ENCODE results near the gene GRIK1. TPM values are rescaled to one million over a fixed set of nuclear protein-coding genes. Genes with fewer than 3 reads are reported as not detected.
A peak's percentile ranks its signal among the peaks of the same experiment; 100 is the strongest.

Gene GRIK1
- total RNA-seq, 1 donor: not detected

DNA sequence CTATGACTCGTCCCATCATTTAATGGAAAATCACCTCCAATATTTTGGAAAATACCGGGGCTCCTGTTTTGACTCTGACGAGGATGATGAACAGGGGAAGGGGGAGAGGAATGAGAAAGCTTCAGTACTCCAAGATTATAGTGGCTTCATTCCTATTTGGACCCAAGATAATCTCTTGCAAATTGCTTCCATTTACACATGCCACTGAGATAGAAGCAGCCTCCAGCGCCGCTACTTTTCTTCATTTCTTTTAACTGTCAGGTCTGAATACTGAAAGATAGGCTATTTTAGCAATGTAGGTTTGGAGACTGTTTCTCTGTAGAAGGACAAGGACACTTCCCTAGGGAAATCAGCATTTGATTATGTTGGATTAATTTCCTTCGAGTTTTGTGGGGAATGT, 565 bp upstream of the GRIK1 start:
- no peak for DNase-seq (ENCODE audit: insufficient read length, low spot score, missing footprints)
- TF ChIP-seq, protein P1, sequence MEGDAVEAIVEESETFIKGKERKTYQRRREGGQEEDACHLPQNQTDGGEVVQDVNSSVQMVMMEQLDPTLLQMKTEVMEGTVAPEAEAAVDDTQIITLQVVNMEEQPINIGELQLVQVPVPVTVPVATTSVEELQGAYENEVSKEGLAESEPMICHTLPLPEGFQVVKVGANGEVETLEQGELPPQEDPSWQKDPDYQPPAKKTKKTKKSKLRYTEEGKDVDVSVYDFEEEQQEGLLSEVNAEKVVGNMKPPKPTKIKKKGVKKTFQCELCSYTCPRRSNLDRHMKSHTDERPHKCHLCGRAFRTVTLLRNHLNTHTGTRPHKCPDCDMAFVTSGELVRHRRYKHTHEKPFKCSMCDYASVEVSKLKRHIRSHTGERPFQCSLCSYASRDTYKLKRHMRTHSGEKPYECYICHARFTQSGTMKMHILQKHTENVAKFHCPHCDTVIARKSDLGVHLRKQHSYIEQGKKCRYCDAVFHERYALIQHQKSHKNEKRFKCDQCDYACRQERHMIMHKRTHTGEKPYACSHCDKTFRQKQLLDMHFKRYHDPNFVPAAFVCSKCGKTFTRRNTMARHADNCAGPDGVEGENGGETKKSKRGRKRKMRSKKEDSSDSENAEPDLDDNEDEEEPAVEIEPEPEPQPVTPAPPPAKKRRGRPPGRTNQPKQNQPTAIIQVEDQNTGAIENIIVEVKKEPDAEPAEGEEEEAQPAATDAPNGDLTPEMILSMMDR (IDR thresholded peaks at IDR 0.05; ENCODE audit: extremely low read depth, low read depth, low read length): no peak
- H3K4me3 ChIP-seq (ENCODE audit: insufficient read depth, low read length): no peak overlapping the region
- no peak overlapping the region for H2AFZ ChIP-seq (ENCODE audit: low read length)
- no peak overlapping the region for H3K27ac ChIP-seq (ENCODE audit: low read depth, low read length)
- H3K4me2 ChIP-seq (ENCODE audit: insufficient read depth, low read length): no peak overlapping the region
- no peaks in the 10 kb centered on the region for H3K36me3 ChIP-seq (ENCODE audit: insufficient read depth, low read length)
- peaks cover 47% of the 10 kb centered on the region for H3K27me3 ChIP-seq (ENCODE audit: insufficient read depth, low read length)
- H4K20me1 ChIP-seq (ENCODE audit: insufficient read depth, low read length): no peaks in the 10 kb centered on the region
- no peaks in the 10 kb centered on the region for H3K4me1 ChIP-seq (ENCODE audit: insufficient read depth, low read length)
- no peaks in the 10 kb centered on the region for H3K9me3 ChIP-seq (ENCODE audit: low read depth, low read length)
- H3K79me2 ChIP-seq (ENCODE audit: insufficient read depth, low read length): no peaks in the 10 kb centered on the region

DNA sequence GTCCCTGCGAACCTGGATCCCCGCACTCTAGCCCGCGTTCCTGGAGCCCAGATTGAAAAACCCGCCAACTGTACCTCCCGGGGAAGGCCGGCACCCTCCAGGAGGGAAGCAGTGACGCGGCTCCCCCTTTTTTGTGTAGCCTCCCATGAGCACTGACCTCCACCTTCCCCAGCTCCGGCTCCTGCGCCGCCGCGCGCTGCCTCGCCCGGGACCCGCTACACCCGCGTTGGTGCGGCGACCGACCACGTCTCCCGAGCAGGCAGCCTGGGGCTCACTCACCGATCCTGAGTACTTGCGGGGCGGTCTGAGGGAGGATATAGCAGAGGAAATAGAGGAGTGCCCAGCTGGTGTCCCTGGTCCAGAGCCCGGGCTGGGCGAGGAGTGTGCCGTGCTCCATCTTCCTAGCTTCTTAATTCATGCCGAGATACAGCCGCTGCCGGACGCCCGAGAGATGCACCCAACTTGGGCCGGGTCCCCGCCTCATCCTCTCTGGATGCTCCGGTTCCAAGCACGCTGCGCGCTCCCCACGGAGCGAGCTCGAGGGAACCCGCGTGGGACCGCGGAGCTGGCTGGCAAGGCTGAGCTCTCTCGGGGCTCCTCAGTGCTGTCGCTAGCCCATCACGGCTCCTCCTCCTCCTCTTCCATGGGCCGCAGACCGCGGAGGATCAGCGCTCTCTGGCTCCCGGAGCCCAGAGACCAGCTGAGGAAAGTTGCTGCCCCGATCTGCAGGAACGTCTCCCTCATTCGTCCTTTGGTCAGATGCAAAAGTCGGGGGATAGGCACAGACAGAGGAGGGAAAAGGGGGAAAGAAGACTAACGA, 482 bp downstream of the GRIK1 start:
- peaks cover 47% of the 10 kb centered on the region for H3K27me3 ChIP-seq (ENCODE audit: insufficient read depth, low read length)
- TF ChIP-seq, protein P1 (IDR thresholded peaks at IDR 0.05; ENCODE audit: extremely low read depth, low read depth, low read length): no peak
- H3K4me1 ChIP-seq (ENCODE audit: insufficient read depth, low read length): no peaks in the 10 kb centered on the region
- peak overlapping the region; percentile 60 for H3K4me2 ChIP-seq (ENCODE audit: insufficient read depth, low read length)
- H3K79me2 ChIP-seq (ENCODE audit: insufficient read depth, low read length): no peaks in the 10 kb centered on the region
- no peaks in the 10 kb centered on the region for H3K9me3 ChIP-seq (ENCODE audit: low read depth, low read length)
- peak; percentile 74 for DNase-seq (ENCODE audit: insufficient read length, low spot score, missing footprints)
- H3K36me3 ChIP-seq (ENCODE audit: insufficient read depth, low read length): no peaks in the 10 kb centered on the region
- no peaks in the 10 kb centered on the region for H4K20me1 ChIP-seq (ENCODE audit: insufficient read depth, low read length)
- H3K27ac ChIP-seq (ENCODE audit: low read depth, low read length): no peak overlapping the region
- H2AFZ ChIP-seq (ENCODE audit: low read length): peak overlapping the region; percentile 82
- H3K4me3 ChIP-seq (ENCODE audit: insufficient read depth, low read length): peak overlapping the region; percentile 48

DNA sequence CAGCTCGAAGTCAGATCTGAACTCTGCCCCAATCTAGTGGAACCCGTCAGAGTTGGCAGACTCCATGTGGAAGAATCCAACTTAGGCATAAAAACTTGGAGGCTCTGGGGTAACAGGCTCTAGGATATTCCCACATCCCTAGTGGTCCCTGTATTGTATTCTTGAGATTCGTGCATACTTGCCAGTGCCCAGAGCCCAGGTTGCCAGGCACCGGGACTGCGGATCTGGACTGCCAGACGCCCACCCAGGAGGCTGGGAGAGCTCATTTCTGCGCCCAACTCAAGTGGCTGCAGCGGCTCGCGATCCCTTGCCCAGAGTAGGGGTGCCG, 1.1 kb downstream of the GRIK1 start:
- Histone ChIP-seq H3K4me1 (ENCODE audit: insufficient read depth, low read length) (no peaks in the 10 kb centered on the region), H4K20me1 (ENCODE audit: insufficient read depth, low read length) (no peaks in the 10 kb centered on the region), H3K79me2 (ENCODE audit: insufficient read depth, low read length) (no peaks in the 10 kb centered on the region), H3K9me3 (ENCODE audit: low read depth, low read length) (no peaks in the 10 kb centered on the region), H2AFZ (ENCODE audit: low read length) (no peak overlapping the region), H3K4me2 (ENCODE audit: insufficient read depth, low read length) (no peak overlapping the region), H3K27me3 (ENCODE audit: insufficient read depth, low read length) (peaks cover 47% of the 10 kb centered on the region), H3K36me3 (ENCODE audit: insufficient read depth, low read length) (no peaks in the 10 kb centered on the region), H3K4me3 (ENCODE audit: insufficient read depth, low read length) (no peak overlapping the region), H3K27ac (ENCODE audit: low read depth, low read length) (no peak overlapping the region)
- TF ChIP-seq, protein P1 (IDR thresholded peaks at IDR 0.05; ENCODE audit: extremely low read depth, low read depth, low read length): no peak
- DNase-seq (ENCODE audit: insufficient read length, low spot score, missing footprints): no peak

DNA sequence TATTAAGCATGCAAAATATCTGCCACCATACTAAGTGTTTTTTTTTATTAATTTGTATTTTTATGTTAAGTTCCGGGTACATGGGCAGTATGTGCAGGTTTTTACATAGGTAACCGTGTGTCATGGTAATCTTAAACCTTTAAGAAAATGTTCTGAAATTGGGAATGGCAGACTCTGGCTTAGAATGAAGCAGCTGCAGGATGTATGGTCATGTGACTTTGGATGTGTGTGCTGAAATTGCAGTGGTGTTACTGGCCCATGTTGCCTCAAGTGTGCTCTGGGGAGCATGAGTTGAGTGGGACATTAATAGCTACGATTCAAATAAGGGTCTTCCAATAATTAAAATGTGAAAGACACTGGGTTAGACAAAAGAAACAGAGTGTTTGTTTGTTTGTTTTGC, 6.7 kb downstream of the GRIK1 start:
- H3K9me3 ChIP-seq (ENCODE audit: low read depth, low read length): no peaks in the 10 kb centered on the region
- no peaks in the 10 kb centered on the region for H3K79me2 ChIP-seq (ENCODE audit: insufficient read depth, low read length)
- TF ChIP-seq, protein P1 (IDR thresholded peaks at IDR 0.05; ENCODE audit: extremely low read depth, low read depth, low read length): no peak
- no peaks in the 10 kb centered on the region for H3K36me3 ChIP-seq (ENCODE audit: insufficient read depth, low read length)
- no peaks in the 10 kb centered on the region for H4K20me1 ChIP-seq (ENCODE audit: insufficient read depth, low read length)
- H3K4me3 ChIP-seq (ENCODE audit: insufficient read depth, low read length): no peak overlapping the region
- DNase-seq (ENCODE audit: insufficient read length, low spot score, missing footprints): no peak
- H3K4me2 ChIP-seq (ENCODE audit: insufficient read depth, low read length): no peak overlapping the region
- no peaks in the 10 kb centered on the region for H3K4me1 ChIP-seq (ENCODE audit: insufficient read depth, low read length)
- peaks cover 11% of the 10 kb centered on the region for H3K27me3 ChIP-seq (ENCODE audit: insufficient read depth, low read length)
- H3K27ac ChIP-seq (ENCODE audit: low read depth, low read length): no peak overlapping the region
- H2AFZ ChIP-seq (ENCODE audit: low read length): no peak overlapping the region
